HT-29 (cell line): ENCODE measurements around the gene NUMB. TPM values are rescaled to one million over a fixed set of nuclear protein-coding genes. Genes with fewer than 3 reads are reported as not detected.

Experiments
- DNase-seq: peaks from one replicate; pipeline ENCODE4 v3.0.0-alpha.2; 2015; ENCODE audit warnings: low spot score
- total RNA-seq: library from RNA; depleted of rRNA; stranded (reverse); fragments of >200 nt; shearing (Covaris generic); gene quantifications from 2 replicates; pipeline ENCODE4 v1.2.3, GENCODE V29; 2014

NUMB gene
- total RNA-seq, 1 experiment from 2014 or later: 19.6 TPM

GRCh38 chr14:73465823-73466532, 7.6 kb upstream of the NUMB start:
- no peak for DNase-seq

- no peak for DNase-seq
Measured at GRCh38 chr14:73463411-73463810, 5.1 kb upstream of the NUMB start.

- DNase-seq: peak; percentile 54
Measured at GRCh38 chr14:73462815-73463214, 4.5 kb upstream of the NUMB start.

- peak; percentile 86 for DNase-seq
Measured at GRCh38 chr14:73462048-73462715, 3.8 kb upstream of the NUMB start.

- DNase-seq: no peak
Measured at GRCh38 chr14:73461478-73462047, 3.2 kb upstream of the NUMB start.

GRCh38 chr14:73460691-73461127, 2.4 kb upstream of the NUMB start:
- DNase-seq: peak; percentile 21

- DNase-seq: no peak
Measured at GRCh38 chr14:73459959-73460358, 1.6 kb upstream of the NUMB start.

- DNase-seq: no peak
Measured at GRCh38 chr14:73457924-73458182, 493 bp downstream of the NUMB start.

- DNase-seq: peak; percentile 47
Measured at GRCh38 chr14:73457041-73457923, 1.1 kb downstream of the NUMB start.

- DNase-seq: no peak
Measured at GRCh38 chr14:73455294-73455693, 3.1 kb downstream of the NUMB start.

GRCh38 chr14:73452341-73453186, 5.8 kb downstream of the NUMB start:
- no peak for DNase-seq

GRCh38 chr14:73443758-73444157, 14.6 kb downstream of the NUMB start:
- DNase-seq: no peak

- DNase-seq: no peak
Measured at GRCh38 chr14:73441286-73441685, 17.1 kb downstream of the NUMB start.

GRCh38 chr14:73438993-73439392, 19.4 kb downstream of the NUMB start:
- DNase-seq: no peak

- DNase-seq: no peak
Measured at GRCh38 chr14:73437206-73437605, 21.1 kb downstream of the NUMB start.

- no peak for DNase-seq
Measured at GRCh38 chr14:73432124-73432523, 26.2 kb downstream of the NUMB start.

GRCh38 chr14:73428353-73428824, 30.0 kb downstream of the NUMB start:
- peak; percentile 3 for DNase-seq

GRCh38 chr14:73427516-73428264, 30.7 kb downstream of the NUMB start:
- DNase-seq: no peak

GRCh38 chr14:73426877-73427276, 31.5 kb downstream of the NUMB start:
- no peak for DNase-seq

- DNase-seq: peak; percentile 6
Measured at GRCh38 chr14:73424453-73424852, 33.9 kb downstream of the NUMB start.
